ENCODE results near the gene WDR11. TPM values are rescaled to one million over a fixed set of nuclear protein-coding genes. Genes with fewer than 3 reads are reported as not detected.

The WDR11 gene
- total RNA-seq, 1 experiment from 2014 or later: 48.7 TPM

- H3K4ac ChIP-seq (ENCODE audit: low read depth, low read length): no peak overlapping the region
- H3K18ac ChIP-seq (ENCODE audit: insufficient read length, low read depth, low read length): no peak overlapping the region
- H3K56ac ChIP-seq (ENCODE audit: insufficient read length, low read depth, low read length): no peak overlapping the region
- no peak overlapping the region for H4K91ac ChIP-seq (ENCODE audit: insufficient read length, low read depth, low read length)
- no peak overlapping the region for H2BK120ac ChIP-seq (ENCODE audit: low read depth, low read length, poor library complexity, severe bottlenecking)
- peaks cover 13% of the 10 kb centered on the region for H3K23me2 ChIP-seq (ENCODE audit: insufficient read length, low read depth, low read length, poor library complexity, severe bottlenecking)
- no peak overlapping the region for H3K9ac ChIP-seq (ENCODE audit: extremely low read depth, insufficient read length, low read length)
- H4K20me1 ChIP-seq (ENCODE audit: control insufficient read depth, insufficient read depth, insufficient read length): no peaks in the 10 kb centered on the region
- no peak overlapping the region for H2AK5ac ChIP-seq (ENCODE audit: insufficient read length, low read length)
- H4K8ac ChIP-seq (replicated peaks; ENCODE audit: insufficient read length, low read depth, low read length): no peak overlapping the region
- no CpG with 5 or more reads among the region's 5 CpGs for WGBS (ENCODE audit: extremely low coverage, insufficient read length, low lambda C conversion rate)
- H3K23ac ChIP-seq (ENCODE audit: insufficient read length, low read depth, low read length): no peak overlapping the region
- H3K14ac ChIP-seq (ENCODE audit: insufficient read depth, low read length): no peak overlapping the region
- H3K27me3 ChIP-seq (ENCODE audit: insufficient read depth, low read length): peaks cover 10% of the 10 kb centered on the region; the same call in 1 of the 2 replicates
- no peak overlapping the region for H2BK20ac ChIP-seq (ENCODE audit: low read depth, low read length, poor library complexity, severe bottlenecking)
- H2BK5ac ChIP-seq (ENCODE audit: insufficient read length, low read length): no peak overlapping the region
- H2BK15ac ChIP-seq (ENCODE audit: low read depth, low read length): no peak overlapping the region
- H2AFZ ChIP-seq (ENCODE audit: low read length): no peak overlapping the region
- no peak overlapping the region for H4K5ac ChIP-seq (ENCODE audit: insufficient read length, low read depth, low read length)
- H3K27ac ChIP-seq (ENCODE audit: insufficient read length, low read depth, low read length): no peak overlapping the region
- Mint-ChIP-seq H3K9me3 (peaks cover 5 to 17% of the 10 kb centered on the region in 2 experiments), H3K27me3 (ENCODE audit: low read depth) (peaks cover 28% of the 10 kb centered on the region), H3K4me3 (no peak overlapping the region), H3K27ac (no peak overlapping the region), H3K36me3 (ENCODE audit: insufficient read depth in 1 of 3, low read depth in 3 of 3) (peaks cover 4 to 11% (median 4%) of the 10 kb centered on the region in 3 experiments; a peak in 4 of 7 replicates), H3K4me1 (peaks cover 23 to 26% of the 10 kb centered on the region in 2 experiments)
- DNase-seq: no peak
- H3K79me1 ChIP-seq (ENCODE audit: insufficient read depth, low read depth, low read length, poor library complexity, severe bottlenecking): no peaks in the 10 kb centered on the region
- TF ChIP-seq CTCF (conservative IDR thresholded peaks at IDR 0.05): no peak
- no peak overlapping the region for H3T11ph ChIP-seq (ENCODE audit: low read length)
- H3K9me3 ChIP-seq (ENCODE audit: control insufficient read depth, low read depth, low read length): peaks cover 4% of the 10 kb centered on the region
- H3K79me2 ChIP-seq (ENCODE audit: insufficient read depth, low read length): no peaks in the 10 kb centered on the region
- H3K4me1 ChIP-seq (ENCODE audit: insufficient read depth, low read length): no peaks in the 10 kb centered on the region
- H3K4me2 ChIP-seq (ENCODE audit: insufficient read depth, insufficient read length, low read length): no peak overlapping the region
- no peak overlapping the region for H2BK12ac ChIP-seq (ENCODE audit: insufficient read length, low read depth, low read length)
Measured at GRCh38 chr10:120951288-120951687, 100.1 kb downstream of the WDR11 start.
